ENCODE measurements around the gene RPS28.
"Not testable (repeated sequence)": the region's sequence is repeated elsewhere in the genome, so short reads cannot be mapped to it uniquely, and the experiment has no call there.

RPS28 gene

DNA sequence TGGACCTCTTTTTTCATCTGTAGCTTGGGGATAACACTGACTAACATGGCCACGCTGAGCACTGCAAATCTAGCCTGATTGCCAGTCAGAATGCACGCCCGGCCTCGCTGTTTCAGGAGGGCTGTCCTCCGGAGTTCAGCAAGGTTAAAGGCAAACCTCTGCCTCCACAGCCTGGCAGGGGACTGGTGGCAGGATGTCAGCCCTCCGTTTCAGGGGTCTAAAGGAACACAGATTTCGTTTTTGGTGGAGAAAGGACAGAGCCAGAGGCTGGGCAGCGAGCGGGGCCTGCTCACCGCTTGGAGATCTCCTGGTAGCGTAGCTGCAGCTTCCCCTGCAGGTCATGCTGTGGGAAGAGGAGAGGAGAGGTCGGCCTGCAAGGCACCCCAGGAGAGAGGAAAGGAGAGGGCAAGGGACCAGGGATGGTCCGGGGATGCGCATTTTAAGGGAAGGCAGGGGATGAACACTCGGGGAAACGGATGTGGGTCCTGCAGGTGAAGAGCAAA is 681 bp upstream of the RPS28 start:
- no peak for DNase-seq (ENCODE audit: low read depth)

DNA sequence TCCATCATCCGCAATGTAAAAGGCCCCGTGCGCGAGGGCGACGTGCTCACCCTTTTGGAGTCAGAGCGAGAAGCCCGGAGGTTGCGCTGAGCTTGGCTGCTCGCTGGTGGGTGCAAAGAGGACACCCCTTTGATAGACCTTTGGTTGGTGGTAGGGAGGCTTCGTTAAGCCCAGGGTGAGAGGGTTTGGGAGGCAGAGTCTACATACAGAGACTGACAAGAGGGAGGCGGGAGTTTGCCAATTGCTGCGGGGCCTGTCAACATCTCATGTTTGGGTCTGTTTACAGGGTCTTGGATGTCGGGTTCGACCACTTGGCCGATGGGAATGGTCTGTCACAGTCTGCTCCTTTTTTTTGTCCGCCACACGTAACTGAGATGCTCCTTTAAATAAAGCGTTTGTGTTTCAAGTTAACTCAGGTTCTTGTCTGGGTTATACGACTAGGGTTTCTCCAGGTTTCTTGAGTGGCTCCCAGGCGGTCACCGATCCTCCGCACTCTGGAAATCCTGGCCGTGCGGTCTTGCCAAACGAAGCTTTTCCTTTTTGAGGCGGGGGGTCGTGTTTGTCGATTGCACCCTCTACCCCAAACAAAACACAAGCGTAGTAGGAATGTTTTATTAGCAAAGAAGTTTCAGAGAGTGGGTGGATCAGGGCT is 816 bp downstream of the RPS28 start:
- DNase-seq (ENCODE audit: low read depth), result no peak

- no peak for DNase-seq (ENCODE audit: low read depth)
Observed at GRCh38 chr19:8322638-8322997, 1.3 kb downstream of the RPS28 start.

DNA sequence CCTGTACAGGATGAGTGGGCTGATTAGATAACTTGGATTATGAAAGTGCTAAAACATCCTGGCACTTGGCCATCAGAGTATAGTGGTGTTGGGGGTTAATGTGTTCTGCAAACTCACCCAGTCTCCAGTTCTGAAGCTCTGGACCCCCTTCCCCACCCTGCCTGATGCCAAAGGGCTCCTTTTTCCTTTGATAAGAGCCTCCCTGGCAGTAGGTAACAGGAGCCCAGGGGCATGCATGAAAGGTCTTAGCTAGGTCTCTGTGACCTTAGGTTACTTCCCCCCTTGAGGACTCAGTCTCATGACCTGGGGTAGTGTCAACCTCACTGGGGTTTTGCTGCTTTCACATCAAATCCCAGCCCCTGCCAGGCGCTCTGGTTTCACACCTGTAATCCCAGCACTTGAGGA is 2.5 kb downstream of the RPS28 start:
- DNase-seq (ENCODE audit: low read depth), result no peak

DNA sequence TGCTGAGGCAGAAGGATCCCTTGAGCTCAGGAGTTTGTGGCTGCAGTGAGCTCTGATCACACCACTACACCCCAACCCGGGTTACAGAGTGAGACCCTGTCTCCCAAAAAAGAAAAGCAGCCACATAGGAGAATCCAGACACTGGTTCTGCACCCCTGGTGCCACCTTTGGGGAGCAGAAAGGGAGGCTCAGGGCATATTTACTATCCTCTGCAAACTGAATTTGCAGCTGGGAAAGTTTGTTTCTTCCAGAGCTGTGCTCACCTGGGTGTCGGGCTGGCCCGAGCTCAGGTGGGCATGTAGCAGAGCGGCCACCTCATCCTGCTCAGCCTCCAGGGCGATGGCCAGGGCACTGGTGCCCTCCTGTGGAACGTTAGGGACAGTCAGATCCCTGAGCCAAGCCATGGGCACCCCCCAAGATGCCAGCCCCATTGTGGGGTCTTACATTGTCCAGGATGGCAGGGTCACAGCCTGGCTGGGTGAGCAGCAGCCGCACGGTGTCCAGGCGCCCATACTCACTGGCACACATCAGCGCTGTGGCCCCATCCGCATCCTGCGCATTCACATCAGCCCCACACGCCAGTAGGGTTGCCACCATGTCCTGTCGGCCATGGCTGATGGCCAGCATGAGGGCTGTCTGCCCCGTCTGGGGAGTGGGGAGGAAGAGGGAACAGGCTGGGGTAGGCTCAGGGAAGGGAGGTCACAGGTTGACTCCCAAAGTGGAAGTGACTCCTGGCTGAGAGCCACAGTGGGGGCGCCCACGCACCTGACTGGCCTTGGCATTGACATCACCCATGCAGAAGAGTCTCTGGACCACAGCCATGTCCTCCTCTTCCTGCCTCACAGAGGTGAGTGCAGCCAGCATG is 3.1 kb downstream of the RPS28 start:
- DNase-seq (ENCODE audit: low read depth), result no peak

- no peak for DNase-seq (ENCODE audit: low read depth)
Observed at GRCh38 chr19:8325454-8325853, 4.2 kb downstream of the RPS28 start.

DNA sequence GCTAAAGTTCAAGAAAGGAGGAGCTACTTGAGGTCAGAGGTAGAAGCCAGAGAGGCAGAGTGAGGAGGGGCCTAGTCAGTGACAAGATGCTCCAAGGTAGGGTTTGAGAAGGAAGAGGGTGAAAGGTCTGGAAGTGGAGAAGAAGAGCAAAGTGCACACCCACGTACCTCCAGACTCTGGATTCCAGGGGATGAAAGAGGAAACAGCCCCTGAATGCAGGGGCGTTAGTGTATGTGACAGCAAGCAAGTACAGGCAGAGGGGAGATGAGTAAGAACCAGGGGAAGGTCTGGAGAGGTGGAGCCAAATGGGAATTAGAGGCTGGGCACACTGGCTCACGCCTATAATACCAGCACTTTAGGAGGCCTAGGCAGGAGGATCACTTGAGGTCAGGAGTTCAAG is 8.7 kb downstream of the RPS28 start:
- no peak for DNase-seq (ENCODE audit: low read depth)

DNA sequence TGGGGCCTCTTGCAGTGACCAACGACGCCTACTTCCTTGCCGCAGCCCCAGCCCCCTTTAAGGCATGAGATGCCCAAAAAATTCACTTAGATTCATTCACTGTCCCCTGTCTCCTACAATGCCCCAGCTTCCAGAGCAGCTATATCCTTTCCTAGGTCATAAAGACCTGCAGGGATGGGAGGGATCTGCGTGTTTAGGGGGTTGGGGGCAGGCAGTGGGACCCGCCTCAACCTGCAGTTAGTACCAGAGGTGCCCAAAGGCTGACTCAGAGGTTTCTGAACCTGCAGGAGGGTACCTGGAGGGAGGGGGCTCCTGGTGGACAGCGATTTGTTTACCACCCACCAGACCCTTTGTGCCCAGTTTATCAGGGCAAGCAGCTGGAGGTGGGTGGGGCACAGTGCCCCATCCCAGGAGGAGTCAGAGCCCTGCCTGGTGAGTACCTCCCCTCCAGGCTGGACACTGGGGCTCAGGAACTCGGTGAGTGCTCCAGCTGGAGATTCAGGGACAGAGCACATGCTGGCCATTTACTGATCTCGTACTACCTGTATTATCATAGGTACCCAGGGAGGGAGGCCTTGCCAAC is 10.1 kb downstream of the RPS28 start:
- DNase-seq (ENCODE audit: low read depth), result no peak

DNA sequence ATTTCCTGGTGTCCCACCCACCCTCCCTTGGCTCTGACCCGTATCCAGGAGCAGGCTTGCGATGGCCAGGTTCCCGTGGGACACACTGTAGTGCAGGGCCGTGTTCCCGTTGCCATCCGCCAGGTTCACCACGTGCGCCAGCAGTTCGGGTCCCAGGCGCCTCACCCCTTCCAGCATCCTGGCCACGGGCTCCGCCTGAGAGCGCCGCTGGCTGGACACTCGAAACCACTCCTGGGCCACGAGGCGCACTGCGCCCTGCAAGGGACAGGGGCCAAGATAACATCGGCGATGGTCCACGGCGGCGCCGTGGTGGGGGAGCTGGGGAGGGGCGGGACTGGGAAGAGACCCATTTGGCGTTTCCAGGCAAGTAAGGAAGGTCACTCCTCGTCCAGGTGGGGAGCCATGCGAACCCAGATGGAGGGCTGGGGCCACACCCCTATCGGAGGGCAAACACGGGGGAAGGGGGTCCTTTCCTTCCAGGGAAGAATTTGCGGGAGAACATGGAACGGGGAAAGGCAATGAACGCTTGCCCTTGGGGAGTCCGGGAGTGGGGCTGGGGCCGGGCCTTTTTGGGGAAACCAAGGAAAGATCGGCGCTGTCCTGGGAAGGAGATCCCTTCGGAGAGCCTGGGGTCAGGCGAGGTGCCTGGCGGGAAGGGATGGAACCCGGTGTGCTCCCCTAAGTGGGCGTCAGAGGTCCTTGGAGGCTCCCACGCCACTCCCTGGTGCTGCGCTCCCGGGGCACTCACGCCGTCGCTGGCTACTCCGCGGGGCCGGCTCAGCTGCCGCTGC is 11.9 kb downstream of the RPS28 start:
- no peak for DNase-seq (ENCODE audit: low read depth)

DNA sequence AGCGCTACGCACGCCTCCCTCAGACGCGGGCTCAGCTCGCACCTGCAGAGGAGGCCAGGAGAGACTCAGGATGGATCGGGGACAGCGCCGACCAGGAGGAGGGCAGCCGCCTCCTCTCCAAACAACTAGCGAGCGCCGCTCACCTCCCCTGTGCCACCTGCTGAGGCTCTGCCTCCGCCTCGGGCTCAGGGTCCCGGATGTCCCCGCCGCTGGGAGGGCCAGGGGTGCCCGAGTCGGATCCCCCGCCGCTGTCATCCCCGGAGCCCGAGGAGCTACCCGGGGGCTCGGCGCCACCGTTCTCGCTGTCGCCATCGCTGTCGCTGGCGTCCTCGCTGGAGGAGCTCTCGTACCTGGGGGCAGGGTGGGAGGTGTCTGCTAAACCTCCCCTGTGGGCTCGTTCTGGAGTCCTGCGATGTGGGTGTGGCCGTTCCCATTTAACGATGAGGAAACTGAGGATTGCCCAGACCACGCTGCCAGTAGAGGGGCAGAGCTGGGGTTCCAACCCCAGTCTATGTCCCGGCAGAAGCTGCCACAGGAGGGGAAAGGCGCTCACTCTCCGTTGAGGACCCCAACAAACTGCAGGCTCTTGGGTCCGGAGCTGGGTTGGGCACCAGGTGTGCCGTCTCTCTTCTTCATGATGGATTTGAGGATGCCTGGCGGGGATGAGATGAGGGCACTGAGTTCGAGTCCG is 12.6 kb downstream of the RPS28 start:
- no peak for DNase-seq (ENCODE audit: low read depth)

DNA sequence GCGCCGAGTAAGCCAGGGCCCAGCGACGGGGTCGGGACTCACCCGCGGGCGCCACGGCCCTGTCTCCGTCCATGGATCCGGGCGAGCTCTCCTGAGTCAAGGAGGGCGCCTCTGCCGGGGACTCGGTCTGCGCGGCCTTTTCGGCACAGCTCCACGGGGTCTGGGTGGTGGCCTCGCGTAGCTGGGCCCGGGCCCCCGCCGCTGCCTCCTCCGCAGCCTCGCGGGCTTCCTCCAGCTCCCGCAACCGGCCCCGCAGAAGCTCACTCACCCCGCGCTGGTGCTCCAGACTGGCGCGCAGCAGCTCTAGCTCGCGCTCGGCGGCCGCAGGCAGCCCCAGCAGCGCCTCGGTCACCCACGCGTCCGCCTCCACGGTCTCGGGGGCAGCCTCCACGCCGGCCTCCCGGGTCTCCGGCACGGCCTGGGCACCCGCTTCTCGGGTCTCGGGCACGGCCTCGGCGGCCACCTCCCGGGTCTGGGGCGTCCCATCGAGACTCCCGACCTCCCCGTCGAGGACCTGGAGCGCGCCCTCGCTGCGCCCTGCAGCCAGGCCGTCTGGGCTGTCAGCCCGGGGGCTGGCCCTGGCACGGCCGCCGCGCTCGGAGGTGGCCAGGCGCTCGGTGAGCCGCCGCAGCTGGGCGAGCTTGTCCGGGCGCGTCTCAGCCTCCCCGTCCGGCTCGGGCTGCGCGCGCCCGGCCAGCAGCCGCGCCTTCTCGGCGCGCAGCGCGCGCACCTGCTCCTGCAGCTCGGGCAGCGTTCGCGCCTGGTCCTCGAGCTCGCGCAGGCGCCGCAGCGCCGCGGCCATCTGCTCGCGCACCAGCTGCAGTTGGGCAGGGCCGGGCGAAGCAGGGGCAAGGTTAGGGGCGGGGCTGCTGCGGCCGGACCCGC is 13.4 kb downstream of the RPS28 start:
- no peak for DNase-seq (ENCODE audit: low read depth)

- no peak for DNase-seq (ENCODE audit: low read depth)
Observed at GRCh38 chr19:8335343-8336071, 14.2 kb downstream of the RPS28 start.

- no peak for DNase-seq (ENCODE audit: low read depth)
Observed at GRCh38 chr19:8336072-8336569, 14.8 kb downstream of the RPS28 start.

GRCh38 chr19:8336660-8337059 is 15.4 kb downstream of the RPS28 start:
- no peak for DNase-seq (ENCODE audit: low read depth)

GRCh38 chr19:8337728-8338127 is 16.4 kb downstream of the RPS28 start:
- DNase-seq (ENCODE audit: low read depth), result no peak

DNA sequence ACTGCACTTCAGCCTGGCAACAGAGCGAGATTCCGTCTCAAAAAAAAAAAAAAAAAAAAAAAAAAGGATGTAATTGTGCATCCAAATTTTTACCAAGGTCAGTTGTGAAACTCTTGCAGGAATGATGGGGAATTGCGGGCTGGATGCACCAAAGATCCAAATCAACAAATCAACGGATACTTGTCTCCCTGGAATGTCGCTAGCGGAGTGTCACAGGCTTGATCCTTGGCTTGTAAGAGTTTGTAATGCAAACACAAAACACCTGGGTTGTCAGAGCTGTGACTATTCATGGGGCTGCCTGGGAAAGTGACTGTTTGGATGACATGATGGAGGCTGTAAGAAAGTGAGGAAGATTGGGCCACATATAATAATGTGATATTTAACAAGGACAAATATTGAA is 17.5 kb downstream of the RPS28 start:
- DNase-seq (ENCODE audit: low read depth), result no peak

DNA sequence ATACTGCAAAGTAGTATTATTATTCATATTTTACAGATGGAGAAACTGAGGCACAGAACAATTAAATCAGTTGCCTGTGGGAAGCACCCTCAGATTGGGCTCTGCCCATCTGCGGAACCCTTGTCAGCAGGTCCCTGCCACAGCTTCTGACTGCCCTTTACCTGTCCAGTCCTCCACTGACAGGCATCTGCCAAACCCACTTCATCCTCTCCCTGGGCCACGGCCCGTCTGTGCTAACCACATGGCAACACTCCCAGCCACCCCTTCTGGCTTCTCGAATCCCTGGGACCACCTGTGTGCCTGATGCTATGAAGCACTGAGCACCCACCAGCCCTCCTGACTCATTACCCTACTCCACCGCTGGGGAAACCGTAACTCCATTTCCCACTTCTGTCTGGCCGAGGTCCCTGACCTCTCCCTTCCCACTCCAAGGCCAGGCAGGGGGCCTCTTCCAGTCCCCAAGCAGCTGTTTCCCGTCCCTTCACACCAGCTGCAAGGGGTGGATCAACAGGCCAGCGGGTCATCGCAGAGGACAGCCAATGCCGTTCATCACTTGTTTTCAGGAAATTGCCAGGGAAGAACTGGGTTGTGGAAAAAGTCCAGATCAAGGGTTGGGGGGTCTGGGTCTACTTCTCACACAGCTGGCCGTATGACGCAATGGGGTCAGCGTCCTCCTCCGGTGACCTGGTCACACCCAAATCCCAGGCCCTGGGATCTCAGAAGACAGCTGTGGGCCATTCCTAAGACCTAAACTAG is 19.2 kb downstream of the RPS28 start:
- no peak for DNase-seq (ENCODE audit: low read depth)

- DNase-seq (ENCODE audit: low read depth), result not testable (repeated sequence)
Observed at GRCh38 chr19:8341504-8341903, 20.2 kb downstream of the RPS28 start.

GRCh38 chr19:8342316-8342683 is 21.0 kb downstream of the RPS28 start:
- DNase-seq (ENCODE audit: low read depth), result no peak
